Endothelial cell of umbilical vein (primary cell): ENCODE results near the gene BCL7C.
A peak's percentile ranks its signal among the peaks of the same experiment; 100 is the strongest.

ENCODE experiments used
- EZH2 ChIP-seq: IDR thresholded peaks from 2 replicates; pipeline ENCODE4 v1.6.1; 2012; ENCODE audit warnings: borderline replicate concordance, low read depth, mild to moderate bottlenecking, moderate library complexity, low read length, inconsistent platforms; ENCODE audit not compliant: severe bottlenecking
- GATA2 ChIP-seq: IDR thresholded peaks from 2 replicates; pipeline ENCODE4 v1.7.0; 2011; ENCODE audit warnings: low read depth, mild to moderate bottlenecking, moderate library complexity, mixed read lengths, low read length; ENCODE audit not compliant: insufficient read length, insufficient read depth
- MYC ChIP-seq: IDR thresholded peaks from one replicate; pipeline ENCODE4 v1.6.1; 2011; ENCODE audit warnings: mild to moderate bottlenecking, low read depth, low read length
- POLR2A ChIP-seq: IDR thresholded peaks from 2 replicates; pipeline ENCODE4 v1.6.1; 2012; ENCODE audit warnings: low read depth, mild to moderate bottlenecking, control low read depth, low read length
- POLR2AphosphoS5 ChIP-seq: IDR thresholded peaks from 2 replicates; pipeline ENCODE4 v1.6.1; 2012; ENCODE audit warnings: low read depth, mild to moderate bottlenecking, control low read depth, low read length, moderate library complexity; ENCODE audit not compliant: insufficient read depth
- TF ChIP-seq, protein P1 (sequence below), 2 donors: IDR thresholded peaks; 1 replicate in 1 of 2; 2 replicates in 1 of 2; pipeline ENCODE4 v1.5.1; 2011; ENCODE audit warnings: low read length in 2 of 2, mild to moderate bottlenecking in 2 of 2, moderate library complexity in 2 of 2, control low read depth in 1 of 2, inconsistent platforms in 1 of 2, low read depth in 1 of 2; ENCODE audit not compliant: insufficient read depth in 1 of 2; ENCODE audit errors: extremely low read depth in 1 of 2
- TF ChIP-seq, protein P2 (sequence below): IDR thresholded peaks from 2 replicates; pipeline ENCODE4 v1.6.1; 2011; ENCODE audit not compliant: insufficient read depth, insufficient read length

DNA sequence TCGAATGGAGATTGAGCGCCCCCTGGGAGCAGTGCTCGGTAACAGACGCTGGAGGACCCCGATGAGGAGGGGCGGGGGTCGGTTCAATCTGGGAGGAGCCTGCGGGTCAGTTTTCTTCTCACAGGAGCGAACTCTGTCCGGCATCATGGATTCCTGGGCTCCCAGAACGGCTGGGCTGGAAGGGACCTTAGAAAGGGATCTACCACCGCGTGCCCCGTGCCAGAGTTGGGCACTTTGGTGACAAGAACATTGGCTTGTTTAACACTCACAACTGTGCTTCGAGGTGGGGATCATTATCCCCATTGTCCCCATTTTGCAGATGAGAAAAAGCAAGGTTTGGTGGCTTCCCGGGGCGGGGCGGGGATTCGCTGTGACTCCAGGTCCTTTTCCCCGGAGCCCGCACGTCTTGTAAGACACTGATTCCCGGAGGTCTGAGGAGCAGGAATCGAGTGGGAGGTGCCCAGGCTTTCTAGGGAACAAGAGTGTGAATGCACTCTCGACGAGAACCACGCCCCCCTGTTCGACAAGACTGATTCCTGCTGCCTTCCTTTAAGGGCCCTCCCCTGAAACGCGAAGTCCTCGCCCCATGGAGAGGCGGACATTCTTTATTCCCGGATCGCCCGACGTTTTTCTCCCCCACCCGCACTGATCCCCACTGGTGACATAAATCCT is 28.0 kb upstream of the BCL7C start:
- TF ChIP-seq, protein P1, sequence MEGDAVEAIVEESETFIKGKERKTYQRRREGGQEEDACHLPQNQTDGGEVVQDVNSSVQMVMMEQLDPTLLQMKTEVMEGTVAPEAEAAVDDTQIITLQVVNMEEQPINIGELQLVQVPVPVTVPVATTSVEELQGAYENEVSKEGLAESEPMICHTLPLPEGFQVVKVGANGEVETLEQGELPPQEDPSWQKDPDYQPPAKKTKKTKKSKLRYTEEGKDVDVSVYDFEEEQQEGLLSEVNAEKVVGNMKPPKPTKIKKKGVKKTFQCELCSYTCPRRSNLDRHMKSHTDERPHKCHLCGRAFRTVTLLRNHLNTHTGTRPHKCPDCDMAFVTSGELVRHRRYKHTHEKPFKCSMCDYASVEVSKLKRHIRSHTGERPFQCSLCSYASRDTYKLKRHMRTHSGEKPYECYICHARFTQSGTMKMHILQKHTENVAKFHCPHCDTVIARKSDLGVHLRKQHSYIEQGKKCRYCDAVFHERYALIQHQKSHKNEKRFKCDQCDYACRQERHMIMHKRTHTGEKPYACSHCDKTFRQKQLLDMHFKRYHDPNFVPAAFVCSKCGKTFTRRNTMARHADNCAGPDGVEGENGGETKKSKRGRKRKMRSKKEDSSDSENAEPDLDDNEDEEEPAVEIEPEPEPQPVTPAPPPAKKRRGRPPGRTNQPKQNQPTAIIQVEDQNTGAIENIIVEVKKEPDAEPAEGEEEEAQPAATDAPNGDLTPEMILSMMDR (IDR thresholded peaks at IDR 0.05; ENCODE audit: extremely low read depth in 1 of 2, insufficient read depth in 1 of 2, low read depth in 1 of 2, low read length in 2 of 2) = peak; percentile 92 to 93
- no peak for TF ChIP-seq EZH2
- TF ChIP-seq POLR2A = peak; percentile 71
- no peak for TF ChIP-seq GATA2
- TF ChIP-seq, protein P2, sequence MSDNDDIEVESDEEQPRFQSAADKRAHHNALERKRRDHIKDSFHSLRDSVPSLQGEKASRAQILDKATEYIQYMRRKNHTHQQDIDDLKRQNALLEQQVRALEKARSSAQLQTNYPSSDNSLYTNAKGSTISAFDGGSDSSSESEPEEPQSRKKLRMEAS = no peak
- no peak for TF ChIP-seq MYC
- TF ChIP-seq POLR2AphosphoS5 = peak; percentile 21
